ENCODE measurements around the gene CHRNA9. TPM values are rescaled to one million over a fixed set of nuclear protein-coding genes. Genes with fewer than 3 reads are reported as not detected.

Gene CHRNA9
- total and polyA plus RNA-seq, 2 of the 4 experiments (the other 2 are of a cell fraction) = not detected

Small RNA genes within 50 kb of the gene (microRNA-seq; reads per million reads assigned to microRNA genes)
- gene RNU7-74P (ENCODE audit: insufficient read depth, insufficient read length) = not detected

Small RNA genes within 50 kb of the gene (small RNA-seq; reads per million reads assigned to genes)
- gene RNU7-74P = 0 reads per million in 5 experiments

Other genes starting within 250 kb of the CHRNA9 start
- gene RHOH, start 138.3 kb upstream of the CHRNA9 start, total RNA-seq (2012; rRNA removed) = under 0.01 TPM in 1 of 2 replicates, not detected in the other
- gene RHOH, start 138.3 kb upstream of the CHRNA9 start, polyA plus RNA-seq (2012; rRNA removed) = not detected in 2 replicates

Data from IMR-90 (cell line).